Ovary (tissue), 3 donors: ENCODE data around the gene CPA1.

Source experiments
- EP300 ChIP-seq: sonication (generic); formaldehyde crosslinking; IDR thresholded peaks from one replicate; pipeline ENCODE4 v1.6.1; 2017; ENCODE audit warnings: antibody characterized with exemption
- POLR2A ChIP-seq: fragments of 450-650 bp; IDR thresholded peaks from one replicate; pipeline ENCODE4 v1.6.1; 2017; ENCODE audit warnings: antibody characterized with exemption, mild to moderate bottlenecking, moderate library complexity
- TF ChIP-seq, protein P1 (sequence below), 3 donors: fragments of 450-650 bp in 2 of 3; fragments of 200-600 bp in 1 of 3; IDR thresholded peaks; one replicate each; pipeline versions ENCODE4 v1.5.1 to v1.8.0; 2016 to 2022; ENCODE audit warnings: antibody characterized with exemption in 3 of 3, mild to moderate bottlenecking in 1 of 3
- donor health status: DM: no; HTN: no; CAD: no.

DNA sequence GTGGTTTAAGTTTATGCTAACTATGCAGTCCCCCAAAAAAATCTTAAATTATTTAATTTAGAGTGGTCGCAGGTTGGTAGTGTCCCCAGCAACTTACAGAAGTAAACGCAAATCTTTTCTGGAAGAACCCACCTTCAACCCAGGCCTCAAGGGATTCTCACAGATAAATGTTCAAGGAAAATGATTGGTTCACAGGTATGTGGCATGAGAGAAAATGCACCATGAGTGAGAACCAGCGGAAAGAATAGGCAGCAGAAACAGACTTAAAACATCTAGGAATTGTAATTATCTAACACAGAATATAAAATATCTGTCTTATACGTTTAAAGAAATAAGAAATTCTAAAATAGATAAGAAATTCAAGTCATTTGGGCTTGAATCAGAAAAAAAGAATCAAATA lies 38.4 kb upstream of the CPA1 start:
- no peak for TF ChIP-seq EP300
- TF ChIP-seq, protein P1, sequence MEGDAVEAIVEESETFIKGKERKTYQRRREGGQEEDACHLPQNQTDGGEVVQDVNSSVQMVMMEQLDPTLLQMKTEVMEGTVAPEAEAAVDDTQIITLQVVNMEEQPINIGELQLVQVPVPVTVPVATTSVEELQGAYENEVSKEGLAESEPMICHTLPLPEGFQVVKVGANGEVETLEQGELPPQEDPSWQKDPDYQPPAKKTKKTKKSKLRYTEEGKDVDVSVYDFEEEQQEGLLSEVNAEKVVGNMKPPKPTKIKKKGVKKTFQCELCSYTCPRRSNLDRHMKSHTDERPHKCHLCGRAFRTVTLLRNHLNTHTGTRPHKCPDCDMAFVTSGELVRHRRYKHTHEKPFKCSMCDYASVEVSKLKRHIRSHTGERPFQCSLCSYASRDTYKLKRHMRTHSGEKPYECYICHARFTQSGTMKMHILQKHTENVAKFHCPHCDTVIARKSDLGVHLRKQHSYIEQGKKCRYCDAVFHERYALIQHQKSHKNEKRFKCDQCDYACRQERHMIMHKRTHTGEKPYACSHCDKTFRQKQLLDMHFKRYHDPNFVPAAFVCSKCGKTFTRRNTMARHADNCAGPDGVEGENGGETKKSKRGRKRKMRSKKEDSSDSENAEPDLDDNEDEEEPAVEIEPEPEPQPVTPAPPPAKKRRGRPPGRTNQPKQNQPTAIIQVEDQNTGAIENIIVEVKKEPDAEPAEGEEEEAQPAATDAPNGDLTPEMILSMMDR (IDR thresholded peaks at IDR 0.05) = no peak
- no peak for TF ChIP-seq POLR2A
